H9 (cell line): ENCODE measurements around the gene ZNF202. TPM values are rescaled to one million over a fixed set of nuclear protein-coding genes. Genes with fewer than 3 reads are reported as not detected.

Experiments
- DNase-seq: peaks from one replicate; pipeline ENCODE4 v3.0.0-alpha.2; 2017
- H2AFZ ChIP-seq: one replicate; pipeline ENCODE4 v1.6.1; 2013; ENCODE audit warnings: mild to moderate bottlenecking, low read length, control low read depth, moderate library complexity
- H2AK5ac ChIP-seq: 2 replicates; pipeline ENCODE4 v1.6.1; 2013; ENCODE audit warnings: low read length, control low read depth, mixed read lengths; ENCODE audit not compliant: insufficient read length
- H2BK120ac ChIP-seq: one replicate; pipeline ENCODE4 v1.6.1; 2013; ENCODE audit warnings: low read depth, mild to moderate bottlenecking, low read length, control low read depth, inconsistent platforms; ENCODE audit not compliant: poor library complexity, severe bottlenecking
- H2BK12ac ChIP-seq: 2 replicates; pipeline ENCODE4 v1.6.1; 2013; ENCODE audit warnings: low read length, control low read depth, mixed read lengths, low read depth; ENCODE audit not compliant: insufficient read length
- H2BK15ac ChIP-seq: 2 replicates; pipeline ENCODE4 v1.6.1; 2013; ENCODE audit warnings: low read depth, low read length, control low read depth
- H2BK20ac ChIP-seq: one replicate; pipeline ENCODE4 v1.6.1; 2013; ENCODE audit warnings: low read depth, mild to moderate bottlenecking, low read length, control low read depth, inconsistent platforms; ENCODE audit not compliant: poor library complexity, severe bottlenecking
- H2BK5ac ChIP-seq: 2 replicates; pipeline ENCODE4 v1.6.1; 2013; ENCODE audit warnings: low read length, control low read depth, mixed read lengths; ENCODE audit not compliant: insufficient read length
- H3K14ac ChIP-seq: 2 replicates; pipeline ENCODE4 v1.6.1; 2013; ENCODE audit warnings: low read length, control low read depth; ENCODE audit not compliant: insufficient read depth
- H3K18ac ChIP-seq: 2 replicates; pipeline ENCODE4 v1.6.1; 2013; ENCODE audit warnings: low read depth, mild to moderate bottlenecking, mixed read lengths, low read length, control low read depth; ENCODE audit not compliant: insufficient read length
- H3K23ac ChIP-seq: 2 replicates; pipeline ENCODE4 v1.6.1; 2013; ENCODE audit warnings: low read length, control low read depth, mixed read lengths, low read depth; ENCODE audit not compliant: insufficient read length
- H3K23me2 ChIP-seq: 2 replicates; pipeline ENCODE4 v1.6.1; 2013; ENCODE audit warnings: low read depth, mild to moderate bottlenecking, mixed read lengths, low read length, control low read depth; ENCODE audit not compliant: insufficient read length, poor library complexity, severe bottlenecking
- H3K27ac ChIP-seq: 2 replicates; pipeline ENCODE4 v1.5.1; 2013; ENCODE audit warnings: low read length, control low read depth, mixed read lengths, low read depth; ENCODE audit not compliant: insufficient read length
- H3K27me3 ChIP-seq: 2 replicates; pipeline ENCODE4 v1.6.1; 2013; ENCODE audit warnings: low read length, control low read depth, inconsistent platforms; ENCODE audit not compliant: insufficient read depth
- H3K4ac ChIP-seq: 2 replicates; pipeline ENCODE4 v1.6.1; 2013; ENCODE audit warnings: low read depth, mild to moderate bottlenecking, control low read depth, inconsistent platforms, low read length, moderate library complexity
- H3K4me1 ChIP-seq: 2 replicates; pipeline ENCODE4 v1.6.1; 2013; ENCODE audit warnings: low read length, control low read depth, inconsistent platforms; ENCODE audit not compliant: insufficient read depth
- H3K4me2 ChIP-seq: 2 replicates; pipeline ENCODE4 v1.6.1; 2013; ENCODE audit warnings: low read length, control low read depth, mixed read lengths; ENCODE audit not compliant: insufficient read length, insufficient read depth
- H3K56ac ChIP-seq: 2 replicates; pipeline ENCODE4 v1.6.1; 2013; ENCODE audit warnings: low read depth, mild to moderate bottlenecking, mixed read lengths, low read length, control low read depth; ENCODE audit not compliant: insufficient read length
- H3K79me1 ChIP-seq: 2 replicates; pipeline ENCODE4 v1.6.1; 2013; ENCODE audit warnings: low read depth, mild to moderate bottlenecking, moderate library complexity, low read length, control low read depth, inconsistent platforms; ENCODE audit not compliant: insufficient read depth, poor library complexity, severe bottlenecking
- H3K79me2 ChIP-seq: 2 replicates; pipeline ENCODE4 v1.6.1; 2013; ENCODE audit warnings: low read length, control low read depth, inconsistent platforms; ENCODE audit not compliant: insufficient read depth
- H3K9ac ChIP-seq: 2 replicates; pipeline ENCODE4 v1.6.1; 2013; ENCODE audit warnings: low read length, control low read depth, mixed read lengths; ENCODE audit not compliant: insufficient read length; ENCODE audit errors: extremely low read depth
- H3K9me3 ChIP-seq: one replicate; pipeline ENCODE4 v1.6.1; 2013; ENCODE audit warnings: low read depth, low read length, inconsistent platforms; ENCODE audit not compliant: control insufficient read depth
- H3T11ph ChIP-seq: one replicate; pipeline ENCODE4 v1.6.1; 2013; ENCODE audit warnings: mild to moderate bottlenecking, low read length, control low read depth, inconsistent platforms
- H4K20me1 ChIP-seq: one replicate; pipeline ENCODE4 v1.6.1; 2013; ENCODE audit not compliant: control insufficient read depth, insufficient read length, insufficient read depth
- H4K5ac ChIP-seq: 2 replicates; pipeline ENCODE4 v1.6.1; 2013; ENCODE audit warnings: low read depth, mild to moderate bottlenecking, mixed read lengths, low read length, control low read depth; ENCODE audit not compliant: insufficient read length
- H4K8ac ChIP-seq: replicated peaks from 2 replicates; pipeline ENCODE4 v1.6.1; 2013; ENCODE audit warnings: low read length, control low read depth, mixed read lengths, low read depth; ENCODE audit not compliant: insufficient read length
- H4K91ac ChIP-seq: 2 replicates; pipeline ENCODE4 v1.6.1; 2013; ENCODE audit warnings: low read depth, mild to moderate bottlenecking, moderate library complexity, mixed read lengths, low read length, control low read depth; ENCODE audit not compliant: insufficient read length
- H3K27ac Mint-ChIP-seq, 3 experiments: 2 replicates in 2 of 3; 3 replicates in 1 of 3; pipeline ENCODE4 v1.8.0; 2020 to 2021; ENCODE audit warnings: mixed read lengths in 3 of 3, mild to moderate bottlenecking in 1 of 3, moderate library complexity in 1 of 3
- H3K27me3 Mint-ChIP-seq: 2 replicates; pipeline ENCODE4 v1.8.0; 2021; ENCODE audit warnings: low read depth, mild to moderate bottlenecking, moderate library complexity, mixed read lengths
- H3K36me3 Mint-ChIP-seq, 3 experiments: 2 replicates in 2 of 3; 3 replicates in 1 of 3; pipeline ENCODE4 v1.8.0; 2020 to 2021; ENCODE audit warnings: low read depth in 3 of 3, mixed read lengths in 3 of 3; ENCODE audit not compliant: insufficient read depth in 1 of 3
- H3K4me1 Mint-ChIP-seq, 2 experiments: 2 replicates each; pipeline ENCODE4 v1.8.0; 2020; ENCODE audit warnings: mixed read lengths in 2 of 2
- H3K4me3 Mint-ChIP-seq, 2 experiments: 2 replicates in 1 of 2; 3 replicates in 1 of 2; pipeline ENCODE4 v1.8.0; 2020 to 2021; ENCODE audit warnings: mild to moderate bottlenecking in 2 of 2, mixed read lengths in 2 of 2, moderate library complexity in 1 of 2
- H3K9me3 Mint-ChIP-seq, 2 experiments: 2 replicates in 1 of 2; 3 replicates in 1 of 2; pipeline ENCODE4 v1.8.0; 2020; ENCODE audit warnings: mild to moderate bottlenecking in 2 of 2, mixed read lengths in 2 of 2, moderate library complexity in 1 of 2
- CTCF ChIP-seq: fragments of 200-600 bp; sonication (generic); conservative IDR thresholded peaks from 3 replicates; pipeline ENCODE4 v1.8.0; 2021; ENCODE audit warnings: antibody characterized with exemption, mild to moderate bottlenecking
- WGBS: extraction: QIAGEN DNeasy Blood & Tissue Kit; methylation state at CpG from one replicate; pipeline ENCODE4 v1.1.7; 2013; ENCODE audit warnings: missing lambda C conversion rate, low lambda C conversion rate, mixed read lengths; ENCODE audit not compliant: insufficient read length; ENCODE audit errors: extremely low coverage; 5-methylcytosine and 5-hydroxymethylcytosine counted together
- total RNA-seq: library from RNA; stranded (reverse); gene quantifications from 2 replicates; pipeline ENCODE4 v1.2.1, GENCODE V29; 2021

The ZNF202 gene
- total RNA-seq, 1 experiment from 2014 or later: 49.2 TPM

DNA sequence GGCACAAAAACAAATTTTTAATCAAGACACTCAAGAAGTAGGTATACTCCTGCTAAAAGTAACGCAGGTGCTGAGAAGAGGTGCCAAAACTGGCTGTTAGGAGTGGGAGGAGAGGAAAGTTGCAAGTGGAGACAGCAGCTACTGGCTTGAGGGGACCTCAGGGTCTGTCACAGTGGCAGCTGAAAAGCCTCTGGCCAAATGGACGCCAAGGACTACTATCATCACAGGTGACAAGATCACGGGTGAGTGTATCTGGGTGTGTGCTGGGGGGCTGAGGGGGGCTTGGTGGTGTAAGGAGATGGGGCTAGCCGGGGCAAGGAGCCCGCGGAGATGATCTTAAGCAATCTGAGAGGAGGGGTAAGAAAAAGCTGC, 687 bp downstream of the ZNF202 start:
- Histone ChIP-seq H4K5ac (no peak overlapping the region), H2AK5ac (no peak overlapping the region), H3K27me3 (no peaks in the 10 kb centered on the region), H3K23me2 (peaks cover 8% of the 10 kb centered on the region), H4K91ac (no peak overlapping the region), H3K14ac (no peak overlapping the region), H2BK120ac (no peak overlapping the region), H4K8ac (no peak overlapping the region), H3K27ac (no peak overlapping the region), H3K9ac (peak overlapping the region; percentile 51), H3K4ac (no peak overlapping the region), H3K23ac (no peak overlapping the region), H3K79me2 (peaks cover 34% of the 10 kb centered on the region; the same call in 1 of the 2 replicates), H4K20me1 (no peaks in the 10 kb centered on the region), H2BK12ac (no peak overlapping the region), H3T11ph (no peak overlapping the region), H2BK20ac (no peak overlapping the region), H3K4me2 (peak overlapping the region; percentile 74), H3K18ac (no peak overlapping the region), H3K56ac (no peak overlapping the region), H3K9me3 (peaks cover 19% of the 10 kb centered on the region), H2BK15ac (no peak overlapping the region), H3K4me1 (peaks cover 8% of the 10 kb centered on the region; the same call in 1 of the 2 replicates), H2AFZ (no peak overlapping the region), H2BK5ac (no peak overlapping the region), H3K79me1 (peaks cover 2% of the 10 kb centered on the region)
- Mint-ChIP-seq H3K36me3 (peaks cover 0 to 46% (median 41%) of the 10 kb centered on the region in 3 experiments), H3K4me1 (peaks cover 41 to 42% of the 10 kb centered on the region in 2 experiments), H3K9me3 (peaks cover 24 to 29% of the 10 kb centered on the region in 2 experiments), H3K4me3 (peak overlapping the region; percentile 95 to 97), H3K27ac (peak overlapping the region; percentile 85 to 98 (median 88)), H3K27me3 (no peaks in the 10 kb centered on the region)
- WGBS: no CpG with 5 or more reads among the region's 6 CpGs
- no peak for DNase-seq
- TF ChIP-seq CTCF: no peak
